Measurements from ENCODE around the gene EVI2A. TPM values are rescaled to one million over a fixed set of nuclear protein-coding genes. Genes with fewer than 3 reads are reported as not detected.

The EVI2A gene
- total RNA-seq, 6 experiments from 2014 or later: 1.00 to 1.7 (median 1.4) TPM

GRCh38 chr17:31311526-31311925, 9.9 kb downstream of the EVI2A start:
- H3K36me3 Mint-ChIP-seq (ENCODE audit: low read depth): peaks cover 14% of the 10 kb centered on the region
- peaks cover 20% of the 10 kb centered on the region for H3K4me1 Mint-ChIP-seq (ENCODE audit: low read depth)
- no peak overlapping the region for H3K4me3 Mint-ChIP-seq
- no peaks in the 10 kb centered on the region for H3K9me3 Mint-ChIP-seq
- H3K27ac Mint-ChIP-seq: no peak overlapping the region
- DNase-seq: no peak
- H3K27me3 Mint-ChIP-seq (ENCODE audit: insufficient read depth): no peaks in the 10 kb centered on the region
- TF ChIP-seq CTCF (IDR thresholded peaks at IDR 0.05): no peak

- TF ChIP-seq CTCF (IDR thresholded peaks at IDR 0.05): no peak
- Mint-ChIP-seq H3K4me1 (ENCODE audit: low read depth) (peaks cover 27% of the 10 kb centered on the region), H3K36me3 (ENCODE audit: low read depth) (peaks cover 19% of the 10 kb centered on the region), H3K27ac (no peak overlapping the region), H3K27me3 (ENCODE audit: insufficient read depth) (no peaks in the 10 kb centered on the region), H3K9me3 (no peaks in the 10 kb centered on the region), H3K4me3 (no peak overlapping the region)
- DNase-seq: no peak
Measured at GRCh38 chr17:31310886-31311285, 10.5 kb downstream of the EVI2A start.

GRCh38 chr17:31310260-31310659, 11.2 kb downstream of the EVI2A start:
- H3K36me3 Mint-ChIP-seq (ENCODE audit: low read depth): peaks cover 25% of the 10 kb centered on the region
- H3K4me1 Mint-ChIP-seq (ENCODE audit: low read depth): peaks cover 28% of the 10 kb centered on the region
- H3K4me3 Mint-ChIP-seq: no peak overlapping the region
- H3K27ac Mint-ChIP-seq: no peak overlapping the region
- TF ChIP-seq CTCF (IDR thresholded peaks at IDR 0.05): no peak
- DNase-seq: no peak
- no peaks in the 10 kb centered on the region for H3K9me3 Mint-ChIP-seq
- H3K27me3 Mint-ChIP-seq (ENCODE audit: insufficient read depth): no peaks in the 10 kb centered on the region

- TF ChIP-seq CTCF (IDR thresholded peaks at IDR 0.05): no peak
- no peaks in the 10 kb centered on the region for H3K9me3 Mint-ChIP-seq
- H3K36me3 Mint-ChIP-seq (ENCODE audit: low read depth): peaks cover 32% of the 10 kb centered on the region
- DNase-seq: no peak
- H3K4me1 Mint-ChIP-seq (ENCODE audit: low read depth): peaks cover 24% of the 10 kb centered on the region
- H3K4me3 Mint-ChIP-seq: no peak overlapping the region
- H3K27me3 Mint-ChIP-seq (ENCODE audit: insufficient read depth): no peaks in the 10 kb centered on the region
- no peak overlapping the region for H3K27ac Mint-ChIP-seq
Measured at GRCh38 chr17:31309556-31309955, 11.9 kb downstream of the EVI2A start.

- H3K36me3 Mint-ChIP-seq (ENCODE audit: low read depth): peaks cover 38% of the 10 kb centered on the region
- H3K27ac Mint-ChIP-seq: no peak overlapping the region
- no peak for DNase-seq
- no peak for TF ChIP-seq CTCF (IDR thresholded peaks at IDR 0.05)
- H3K4me3 Mint-ChIP-seq: no peak overlapping the region
- peaks cover 15% of the 10 kb centered on the region for H3K4me1 Mint-ChIP-seq (ENCODE audit: low read depth)
- no peaks in the 10 kb centered on the region; the same call in 1 of the 2 replicates for H3K9me3 Mint-ChIP-seq
- no peaks in the 10 kb centered on the region for H3K27me3 Mint-ChIP-seq (ENCODE audit: insufficient read depth)
Measured at GRCh38 chr17:31308372-31309334, 12.8 kb downstream of the EVI2A start.
